GM23338 (cell line): Measurements from ENCODE around the gene RNF215.

Experiments used
- CTCF ChIP-seq, 2 experiments: fragments of 200-600 bp in 1 of 2; sonication (generic) in 1 of 2; conservative IDR thresholded peaks; 2 replicates each; pipeline versions ENCODE4 v1.5.1 to v1.6.1; 2016 to 2017; ENCODE audit warnings: antibody characterized with exemption in 2 of 2, low read depth in 2 of 2, mild to moderate bottlenecking in 2 of 2, moderate library complexity in 1 of 2
- POLR2AphosphoS5 ChIP-seq: IDR thresholded peaks from 2 replicates; pipeline ENCODE4 v1.6.1; 2016; ENCODE audit warnings: antibody characterized with exemption, low read depth

GRCh38 chr22:30373331-30374325 lies 13.6 kb downstream of the RNF215 start:
- no peak for TF ChIP-seq POLR2AphosphoS5
- TF ChIP-seq CTCF (conservative IDR thresholded peaks at IDR 0.05; ENCODE audit: low read depth in 2 of 2): no peak
